Measurements from ENCODE around the gene HYAL3. TPM values are rescaled to one million over a fixed set of nuclear protein-coding genes. Genes with fewer than 3 reads are reported as not detected.
A peak's percentile ranks its signal among the peaks of the same experiment; 100 is the strongest.

HYAL3 gene
- total and polyA plus RNA-seq, 2 of the 13 experiments (the other 11 are each of a cell fraction or from before 2014, with no cell fraction given): 5.5 to 10.4 TPM

- 0 out of 2 replicates have a peak, but pooled peaks have one; percentile 24 for TF ChIP-seq ARNT2 (CRISPR knock-in tag; IDR thresholded peaks at IDR 0.05; ENCODE audit: low read depth)
- peak; percentile 31; the same call in 1 of the 2 replicates for TF ChIP-seq PRDM15 (CRISPR knock-in tag; IDR thresholded peaks at IDR 0.05)
- TF ChIP-seq HOXD1 (CRISPR knock-in tag; IDR thresholded peaks at IDR 0.05): peak; percentile 64; the same call in 1 of the 2 replicates
- TF ChIP-seq ZNF616 (CRISPR knock-in tag; IDR thresholded peaks at IDR 0.05; ENCODE audit: low read depth): peak; percentile 37; the same call in 1 of the 2 replicates
- no peak for TF ChIP-seq THAP7 (CRISPR knock-in tag; IDR thresholded peaks at IDR 0.05)
- peak; percentile 80; the same call in 1 of the 2 replicates for TF ChIP-seq ZNF788 (CRISPR knock-in tag; IDR thresholded peaks at IDR 0.05; ENCODE audit: borderline replicate concordance)
- TF ChIP-seq ELF1 (CRISPR knock-in tag; IDR thresholded peaks at IDR 0.05): peak; percentile 10
- TF ChIP-seq IKZF4 (CRISPR knock-in tag; IDR thresholded peaks at IDR 0.05; ENCODE audit: borderline replicate concordance, low read depth, not compliant biosample characterization): peak; percentile 51
- no peak for TF ChIP-seq ZNF432 (CRISPR knock-in tag; IDR thresholded peaks at IDR 0.05; ENCODE audit: borderline replicate concordance)
- TF ChIP-seq ZNF766 (CRISPR knock-in tag; IDR thresholded peaks at IDR 0.05; ENCODE audit: borderline replicate concordance): no peak
- TF ChIP-seq PHF5A (CRISPR knock-in tag; IDR thresholded peaks at IDR 0.05; ENCODE audit: low read depth, unreplicated experiment): no peak
- TF ChIP-seq RARA (CRISPR knock-in tag; IDR thresholded peaks at IDR 0.05): peak; percentile 10; the same call in 1 of the 2 replicates
- TF ChIP-seq MTF2 (CRISPR knock-in tag; IDR thresholded peaks at IDR 0.05; ENCODE audit: borderline replicate concordance): no peak; the same call in 1 of the 2 replicates
- no peak for TF ChIP-seq REL (CRISPR knock-in tag; conservative IDR thresholded peaks at IDR 0.05)
- no peak for TF ChIP-seq ZNF737 (CRISPR knock-in tag; IDR thresholded peaks at IDR 0.05; ENCODE audit: borderline replicate concordance)
- TF ChIP-seq JUNB (CRISPR knock-in tag; IDR thresholded peaks at IDR 0.05; ENCODE audit: borderline replicate concordance): no peak
- peak in 1 of 2 experiments; percentile 59; a peak in 2 of 4 replicates for TF ChIP-seq KLF16 (CRISPR knock-in tag; IDR thresholded peaks at IDR 0.05)
- no peak for TF ChIP-seq NFE2L2 (IDR thresholded peaks at IDR 0.05; ENCODE audit: low read length)
- TF ChIP-seq NCOA2 (CRISPR knock-in tag; IDR thresholded peaks at IDR 0.05): no peak; the same call in 1 of the 2 replicates
- TF ChIP-seq ZXDC (CRISPR knock-in tag; IDR thresholded peaks at IDR 0.05): no peak; the same call in none of the 2 replicates
Measured at GRCh38 chr3:50303013-50303815, 4.0 kb upstream of the HYAL3 start, which contains the start of gene HYAL1 (continued).
